ENCODE results near the gene MEN1. TPM values are rescaled to one million over a fixed set of nuclear protein-coding genes. Genes with fewer than 3 reads are reported as not detected.

Gene MEN1
- total RNA-seq, 2 experiments from 2014 or later, result 44.4 to 72.4 TPM

GRCh38 chr11:64838600-64839334 is 28.4 kb upstream of the MEN1 start:
- Histone ChIP-seq H3K4me3 (ENCODE audit: low read depth, low read length, poor library complexity, severe bottlenecking) (no peak overlapping the region), H3K9me2 (ENCODE audit: insufficient read depth, low read length) (no peaks in the 10 kb centered on the region), H3K9me3 (ENCODE audit: low read length) (no peaks in the 10 kb centered on the region), H2AFZ (ENCODE audit: low read length) (no peak overlapping the region), H3K79me2 (ENCODE audit: insufficient read depth, low read depth, low read length) (no peaks in the 10 kb centered on the region), H4K20me1 (ENCODE audit: insufficient read depth, low read length) (no peaks in the 10 kb centered on the region), H3K36me3 (ENCODE audit: insufficient read depth, low read length) (no peaks in the 10 kb centered on the region), H3K4me2 (ENCODE audit: low read length) (no peak overlapping the region), H3K4me1 (ENCODE audit: insufficient read depth, low read length, poor library complexity, severe bottlenecking) (peaks cover 8% of the 10 kb centered on the region), H3K27ac (ENCODE audit: low read depth, low read length, poor library complexity, severe bottlenecking) (no peak overlapping the region)
- intact Hi-C loops (cut with micrococcal nuclease; ENCODE audit: unreplicated experiment), result no loop called here
- BruUV-seq (replicated peaks), result no TSS peak
- ChIA-PET POLR2A (interaction anchor here (0.6 kb wide), 1 partner anchor 520 kb away, joined by 5 read pairs; no protein-coding TSS in a partner anchor), CTCF (ENCODE audit: unreplicated experiment) (interaction anchor here (0.6 kb wide), 1 partner anchor 598 kb away, joined by 4 read pairs; the partner anchor contains the start of gene FKBP2)
- TF ChIP-seq CTCF (conservative IDR thresholded peaks at IDR 0.05; ENCODE audit: low read length) (no peak), EZH2phosphoT487 (IDR thresholded peaks at IDR 0.05; ENCODE audit: borderline replicate concordance, low read depth, low read length) (no peak)
- DNase-seq (ENCODE audit: low spot score), result no peak

- TF ChIP-seq CTCF (conservative IDR thresholded peaks at IDR 0.05; ENCODE audit: low read length) (no peak), EZH2phosphoT487 (IDR thresholded peaks at IDR 0.05; ENCODE audit: borderline replicate concordance, low read depth, low read length) (no peak)
- ChIA-PET CTCF (ENCODE audit: unreplicated experiment) (no interaction called here), POLR2A (no interaction called here)
- no peak overlapping the region for H3K4me3 ChIP-seq (ENCODE audit: low read depth, low read length, poor library complexity, severe bottlenecking)
- intact Hi-C loops (cut with micrococcal nuclease; ENCODE audit: unreplicated experiment), result no loop called here
- no peak overlapping the region for H3K27ac ChIP-seq (ENCODE audit: low read depth, low read length, poor library complexity, severe bottlenecking)
- no peak overlapping the region for H2AFZ ChIP-seq (ENCODE audit: low read length)
- BruUV-seq (replicated peaks), result no TSS peak
- H3K9me2 ChIP-seq (ENCODE audit: insufficient read depth, low read length), result no peaks in the 10 kb centered on the region
- no peaks in the 10 kb centered on the region for H3K79me2 ChIP-seq (ENCODE audit: insufficient read depth, low read depth, low read length)
- no peak overlapping the region for H3K4me2 ChIP-seq (ENCODE audit: low read length)
- H3K4me1 ChIP-seq (ENCODE audit: insufficient read depth, low read length, poor library complexity, severe bottlenecking), result no peaks in the 10 kb centered on the region
- no peaks in the 10 kb centered on the region for H3K36me3 ChIP-seq (ENCODE audit: insufficient read depth, low read length)
- DNase-seq (ENCODE audit: low spot score), result no peak
- no peaks in the 10 kb centered on the region for H3K9me3 ChIP-seq (ENCODE audit: low read length)
- H4K20me1 ChIP-seq (ENCODE audit: insufficient read depth, low read length), result no peaks in the 10 kb centered on the region
Measured at GRCh38 chr11:64837887-64838351, 27.6 kb upstream of the MEN1 start.

- CTCF ChIA-PET (ENCODE audit: unreplicated experiment), result no interaction called here
- no peak for TF ChIP-seq EZH2phosphoT487 (IDR thresholded peaks at IDR 0.05; ENCODE audit: borderline replicate concordance, low read depth, low read length)
- no peak for TF ChIP-seq CTCF (conservative IDR thresholded peaks at IDR 0.05; ENCODE audit: low read length)
Measured at GRCh38 chr11:64836448-64837072, 26.2 kb upstream of the MEN1 start.

More at GRCh38 chr11:64836448-64837072, 26.2 kb upstream of the MEN1 start:
- DNase-seq (ENCODE audit: low spot score), result no peak
- H2AFZ ChIP-seq (ENCODE audit: low read length), result no peak overlapping the region
- no peaks in the 10 kb centered on the region for H3K9me2 ChIP-seq (ENCODE audit: insufficient read depth, low read length)
- H3K4me2 ChIP-seq (ENCODE audit: low read length), result no peak overlapping the region
- no peaks in the 10 kb centered on the region for H3K79me2 ChIP-seq (ENCODE audit: insufficient read depth, low read depth, low read length)
- intact Hi-C loops (cut with micrococcal nuclease; ENCODE audit: unreplicated experiment), result no loop called here
- POLR2A ChIA-PET, result interaction anchor here (0.6 kb wide), 2 partner anchors 256 to 1619 kb away, joined by 3 read pairs; no protein-coding TSS in a partner anchor
- H3K4me3 ChIP-seq (ENCODE audit: low read depth, low read length, poor library complexity, severe bottlenecking), result no peak overlapping the region
- no peaks in the 10 kb centered on the region for H3K4me1 ChIP-seq (ENCODE audit: insufficient read depth, low read length, poor library complexity, severe bottlenecking)
- no TSS peak for BruUV-seq (replicated peaks)
- H4K20me1 ChIP-seq (ENCODE audit: insufficient read depth, low read length), result no peaks in the 10 kb centered on the region
- H3K27ac ChIP-seq (ENCODE audit: low read depth, low read length, poor library complexity, severe bottlenecking), result no peak overlapping the region
- no peaks in the 10 kb centered on the region for H3K9me3 ChIP-seq (ENCODE audit: low read length)
- no peaks in the 10 kb centered on the region for H3K36me3 ChIP-seq (ENCODE audit: insufficient read depth, low read length)

All from OCI-LY7 (cell line).